Activated T-helper 17 cell treated with anti-CD3 and anti-CD28 coated beads, Interleukin-2, amount 50 U/mL, for 72 hours (primary cell): ENCODE measurements around the gene PEG3. TPM values are rescaled to one million over a fixed set of nuclear protein-coding genes. Genes with fewer than 3 reads are reported as not detected.

Source experiments
- ATAC-seq: fragments of 150-1000 bp; cut with Tn5 transposase; replicated peaks from 2 replicates; pipeline ENCODE4 v1.10.0; 2021; ENCODE audit warnings: mild to moderate bottlenecking, moderate library complexity
- H3K27ac Mint-ChIP-seq: one replicate; pipeline ENCODE4 v1.8.0; 2022; ENCODE audit warnings: mixed read lengths
- H3K27me3 Mint-ChIP-seq: one replicate; pipeline ENCODE4 v1.8.0; 2022; ENCODE audit warnings: mixed read lengths
- H3K36me3 Mint-ChIP-seq: one replicate; pipeline ENCODE4 v1.8.0; 2022; ENCODE audit warnings: low read depth, mild to moderate bottlenecking, mixed read lengths
- H3K4me1 Mint-ChIP-seq: one replicate; pipeline ENCODE4 v1.8.0; 2022; ENCODE audit warnings: mixed read lengths
- H3K4me3 Mint-ChIP-seq: one replicate; pipeline ENCODE4 v1.8.0; 2022; ENCODE audit warnings: mild to moderate bottlenecking, mixed read lengths
- H3K9me3 Mint-ChIP-seq: one replicate; pipeline ENCODE4 v1.8.0; 2022; ENCODE audit warnings: mixed read lengths
- total RNA-seq, 2 donors: library from RNA; stranded (reverse); gene quantifications; one replicate each; pipeline ENCODE4 v1.2.3, GENCODE V29; 2022

The PEG3 gene
- total RNA-seq, 2 donors from 2014 or later, result 0.04 TPM; not detected in 1

DNA sequence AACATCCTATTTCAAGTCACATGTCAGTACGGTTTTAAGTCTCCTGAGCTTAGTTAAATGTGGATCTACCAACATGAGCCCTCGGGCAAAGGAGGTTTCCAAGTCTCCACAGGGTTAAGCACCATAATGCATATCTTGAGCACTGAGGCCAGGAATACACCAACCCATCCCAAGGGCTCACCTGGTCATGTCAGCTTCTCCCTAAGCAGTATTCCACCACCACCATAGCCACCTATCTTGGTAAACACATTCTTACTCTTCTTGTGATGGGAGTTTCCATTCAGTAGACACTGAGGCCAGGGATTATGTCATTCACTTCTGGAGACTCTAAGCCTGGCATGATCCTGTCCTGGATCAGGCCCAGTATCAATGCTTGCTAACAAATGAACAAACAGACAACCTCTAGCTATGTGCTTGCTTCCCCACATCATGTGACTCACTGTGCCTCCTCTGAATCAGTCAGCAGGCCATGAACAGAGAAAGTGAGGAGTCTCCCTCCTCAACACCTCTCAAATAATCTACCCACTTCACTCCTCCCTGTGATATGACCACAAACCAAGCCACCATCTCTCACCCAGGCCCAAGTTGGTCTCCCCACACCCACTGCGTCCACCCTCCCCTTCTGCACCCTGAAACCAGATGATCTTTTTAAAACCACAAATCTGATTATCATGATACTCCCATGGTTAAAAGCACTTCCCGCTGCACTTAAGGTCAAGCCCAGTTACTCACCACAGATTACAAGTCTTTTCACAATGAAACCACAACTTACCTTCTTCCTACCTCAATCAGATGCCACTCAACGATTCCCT is 5.8 kb downstream of the PEG3 start:
- no peak for ATAC-seq
- Mint-ChIP-seq H3K27me3 (peaks cover 7% of the 10 kb centered on the region), H3K9me3 (peaks cover 28% of the 10 kb centered on the region), H3K27ac (no peak overlapping the region), H3K4me1 (no peaks in the 10 kb centered on the region), H3K4me3 (no peak overlapping the region), H3K36me3 (no peaks in the 10 kb centered on the region)

DNA sequence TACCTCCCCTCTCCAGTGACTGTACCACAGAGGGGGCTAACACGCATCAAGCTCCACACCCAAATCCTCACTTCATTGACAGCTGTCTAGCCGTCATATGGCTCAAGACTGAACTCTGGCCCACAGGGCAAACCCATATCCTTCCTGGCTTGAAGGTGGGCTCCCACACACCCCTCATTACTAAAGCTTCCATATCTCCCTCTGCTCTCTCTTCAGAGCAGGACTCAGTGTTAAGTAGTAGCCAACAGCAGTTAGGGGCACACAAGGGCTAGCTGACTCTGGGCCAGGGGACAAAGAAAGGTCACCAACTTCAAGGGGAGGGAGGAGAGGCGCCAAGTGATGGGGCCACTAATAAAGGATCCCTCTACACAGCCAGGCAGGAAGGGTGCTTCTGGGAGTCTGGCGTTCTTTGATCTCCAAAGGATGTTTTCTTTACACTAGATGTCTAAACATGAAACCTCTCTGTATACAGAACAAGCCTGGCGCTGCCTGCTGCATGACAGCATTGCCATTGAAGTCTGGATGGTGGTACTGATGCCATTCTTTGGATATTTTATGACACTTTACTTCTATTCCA is 8.1 kb downstream of the PEG3 start:
- Mint-ChIP-seq H3K4me3 (no peak overlapping the region), H3K27me3 (peaks cover 3% of the 10 kb centered on the region), H3K9me3 (peaks cover 27% of the 10 kb centered on the region), H3K27ac (no peak overlapping the region), H3K36me3 (no peaks in the 10 kb centered on the region), H3K4me1 (no peaks in the 10 kb centered on the region)
- no peak for ATAC-seq

DNA sequence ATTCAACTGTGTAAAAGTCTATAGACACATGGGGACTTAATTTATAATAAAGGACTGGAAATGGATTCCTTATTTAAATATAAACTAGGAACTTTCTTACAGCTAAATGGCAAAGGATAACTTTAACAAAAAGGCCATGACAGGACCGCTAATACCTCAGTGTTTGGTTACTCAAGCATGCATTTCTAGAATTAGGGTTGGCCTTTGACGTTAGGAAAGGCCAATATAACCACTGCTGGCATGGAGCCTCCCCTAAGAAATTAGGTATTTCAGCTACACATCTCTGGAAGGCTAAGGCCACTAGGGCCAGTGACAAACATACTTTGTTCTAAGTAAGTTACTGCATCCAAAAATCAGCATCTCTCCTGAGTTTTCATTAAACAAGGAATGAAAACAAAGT is 9.3 kb downstream of the PEG3 start:
- Mint-ChIP-seq H3K9me3 (peaks cover 27% of the 10 kb centered on the region), H3K27me3 (no peaks in the 10 kb centered on the region), H3K36me3 (no peaks in the 10 kb centered on the region), H3K4me3 (no peak overlapping the region), H3K4me1 (no peaks in the 10 kb centered on the region), H3K27ac (no peak overlapping the region)
- no peak for ATAC-seq

DNA sequence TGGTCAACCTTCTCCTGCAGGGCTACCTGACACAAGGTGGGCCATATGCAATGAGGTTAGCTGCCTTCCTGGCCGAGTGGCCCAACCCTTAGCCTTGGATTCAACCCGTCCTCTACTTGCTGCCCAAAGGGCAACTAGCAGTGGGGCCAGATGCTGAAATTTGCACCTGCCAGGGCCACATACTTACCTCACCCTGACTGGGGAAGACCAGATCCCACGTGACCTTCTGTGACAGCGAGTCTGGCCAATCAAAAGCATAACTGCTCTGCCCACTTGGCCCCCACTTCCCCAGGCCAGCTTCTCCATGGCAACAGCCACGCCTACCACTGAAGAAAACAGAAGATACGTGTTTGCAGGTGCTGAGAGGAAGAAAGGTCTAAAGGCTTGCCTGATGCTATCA is 10.9 kb downstream of the PEG3 start:
- H3K36me3 Mint-ChIP-seq, result no peaks in the 10 kb centered on the region

DNA sequence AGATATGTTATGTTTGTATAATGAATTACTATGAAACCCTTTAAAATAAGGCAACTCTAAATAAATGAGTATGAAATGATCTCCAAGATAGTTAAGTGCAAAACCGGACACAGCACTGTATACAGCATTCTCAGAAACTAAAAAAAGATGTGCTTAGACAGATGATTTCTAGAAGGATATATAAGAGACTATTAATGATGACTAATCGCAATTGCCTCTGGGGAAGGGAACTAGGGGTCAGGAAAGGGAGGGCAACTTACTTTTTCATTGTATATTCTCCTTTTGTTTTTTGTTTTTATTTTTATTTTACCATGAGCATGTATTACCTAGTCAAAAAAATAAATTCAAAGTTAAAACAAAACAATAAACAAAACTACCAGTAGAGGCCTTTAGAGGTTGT is 12.8 kb downstream of the PEG3 start:
- Mint-ChIP-seq H3K36me3 (no peaks in the 10 kb centered on the region), H3K27me3 (no peaks in the 10 kb centered on the region), H3K27ac (no peak overlapping the region), H3K4me1 (no peaks in the 10 kb centered on the region), H3K4me3 (no peak overlapping the region), H3K9me3 (peaks cover 19% of the 10 kb centered on the region)
- no peak for ATAC-seq

More for the DNA sequence above, 10.9 kb downstream of the PEG3 start:
- no peaks in the 10 kb centered on the region for H3K4me1 Mint-ChIP-seq
- H3K9me3 Mint-ChIP-seq, result peaks cover 24% of the 10 kb centered on the region
- ATAC-seq, result no peak
- H3K27ac Mint-ChIP-seq, result no peak overlapping the region
- H3K4me3 Mint-ChIP-seq, result no peak overlapping the region
- H3K27me3 Mint-ChIP-seq, result no peaks in the 10 kb centered on the region

DNA sequence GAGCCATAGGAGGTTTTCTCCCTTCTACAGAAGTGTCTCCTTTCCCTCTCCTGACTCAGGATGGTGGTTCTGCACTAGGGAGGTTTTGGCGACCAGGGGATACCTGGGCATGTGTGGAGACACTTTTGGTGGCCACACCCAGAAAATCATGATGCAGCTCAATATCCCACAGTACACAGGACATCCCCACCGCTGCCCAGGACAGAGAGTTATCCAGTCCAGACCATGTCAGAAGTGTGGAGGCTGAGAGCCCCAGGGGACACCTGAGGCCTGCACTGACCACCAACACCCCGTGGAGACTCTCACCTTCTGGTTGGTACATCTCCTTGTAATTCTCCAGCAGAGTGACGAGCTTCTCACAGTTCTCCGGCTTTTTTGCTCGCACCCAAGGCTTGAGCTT is 16.6 kb downstream of the PEG3 start:
- peaks cover 37% of the 10 kb centered on the region for H3K9me3 Mint-ChIP-seq
- no peak overlapping the region for H3K4me3 Mint-ChIP-seq

DNA sequence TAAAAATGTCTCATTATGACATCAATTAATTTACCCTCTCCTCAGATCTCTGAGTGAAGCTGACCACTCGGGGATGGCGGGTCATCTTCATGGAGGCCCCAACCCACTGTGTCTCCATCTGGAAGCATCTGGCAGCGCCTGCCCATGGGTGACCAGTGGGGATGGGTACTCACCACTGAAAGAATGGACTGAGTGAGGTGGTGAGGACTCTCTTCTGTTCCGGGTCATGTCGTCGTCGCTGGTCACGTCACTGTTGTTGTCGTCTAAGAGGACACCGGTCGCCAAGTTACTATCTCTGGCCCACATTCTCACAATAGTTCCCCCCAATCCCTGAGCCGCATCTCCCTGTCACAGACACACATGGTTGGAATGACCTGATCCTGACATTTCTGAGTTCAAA is 17.1 kb downstream of the PEG3 start:
- Mint-ChIP-seq H3K36me3 (no peaks in the 10 kb centered on the region), H3K9me3 (peaks cover 40% of the 10 kb centered on the region), H3K4me3 (no peak overlapping the region), H3K27me3 (no peaks in the 10 kb centered on the region), H3K27ac (no peak overlapping the region), H3K4me1 (no peaks in the 10 kb centered on the region)
- no peak for ATAC-seq

More for the DNA sequence above, 16.6 kb downstream of the PEG3 start:
- no peak for ATAC-seq
- no peaks in the 10 kb centered on the region for H3K27me3 Mint-ChIP-seq
- no peak overlapping the region for H3K27ac Mint-ChIP-seq
- H3K4me1 Mint-ChIP-seq, result no peaks in the 10 kb centered on the region
- H3K36me3 Mint-ChIP-seq, result no peaks in the 10 kb centered on the region

DNA sequence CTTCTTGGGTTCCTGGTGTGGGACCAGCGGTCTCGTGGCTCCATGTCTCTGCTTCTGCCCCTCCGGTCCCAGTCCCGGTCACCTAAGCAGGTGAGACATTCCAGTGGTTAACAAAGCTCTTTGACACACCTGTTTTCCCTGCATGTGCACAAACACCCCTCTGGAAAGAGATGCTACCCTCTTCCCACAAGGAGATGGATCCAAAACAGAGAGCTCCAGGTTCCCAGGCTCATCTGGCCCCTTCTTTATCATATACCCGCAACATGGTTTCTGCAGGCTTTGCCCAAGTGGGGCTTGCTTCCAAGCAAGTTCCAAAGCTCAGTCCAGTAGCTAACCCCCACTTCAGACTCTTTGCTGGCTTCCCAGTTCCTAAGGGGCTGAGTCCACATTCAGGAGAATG is 17.8 kb downstream of the PEG3 start:
- ATAC-seq, result no peak
- H3K27ac Mint-ChIP-seq, result no peak overlapping the region
- peaks cover 41% of the 10 kb centered on the region for H3K9me3 Mint-ChIP-seq
- H3K36me3 Mint-ChIP-seq, result no peaks in the 10 kb centered on the region
- H3K4me1 Mint-ChIP-seq, result no peaks in the 10 kb centered on the region
- H3K4me3 Mint-ChIP-seq, result no peak overlapping the region
- H3K27me3 Mint-ChIP-seq, result no peaks in the 10 kb centered on the region

DNA sequence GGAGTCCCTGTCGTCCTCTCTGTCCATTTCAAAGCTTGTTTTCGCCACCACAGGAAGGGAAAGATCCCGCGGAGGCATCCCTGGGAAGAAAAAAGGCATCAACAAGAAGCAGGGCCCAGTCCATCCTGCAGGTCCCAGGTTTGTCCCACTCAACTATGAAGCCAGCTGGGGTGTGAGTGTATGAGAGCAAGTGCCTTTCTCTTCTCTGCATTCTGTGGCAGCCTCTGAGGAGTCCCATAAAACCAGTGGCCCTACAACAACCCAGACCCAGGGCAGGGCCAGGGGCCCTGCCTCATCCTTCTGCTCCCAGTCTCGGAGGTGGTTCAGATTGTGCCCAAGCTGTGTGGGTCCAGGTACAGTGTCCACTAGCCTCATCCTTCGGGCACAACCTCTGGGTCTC is 18.9 kb downstream of the PEG3 start:
- no peak for ATAC-seq
- peaks cover 49% of the 10 kb centered on the region for H3K9me3 Mint-ChIP-seq
- no peak overlapping the region for H3K4me3 Mint-ChIP-seq
- H3K4me1 Mint-ChIP-seq, result no peaks in the 10 kb centered on the region
- no peak overlapping the region for H3K27ac Mint-ChIP-seq
- H3K36me3 Mint-ChIP-seq, result no peaks in the 10 kb centered on the region
- H3K27me3 Mint-ChIP-seq, result no peaks in the 10 kb centered on the region

DNA sequence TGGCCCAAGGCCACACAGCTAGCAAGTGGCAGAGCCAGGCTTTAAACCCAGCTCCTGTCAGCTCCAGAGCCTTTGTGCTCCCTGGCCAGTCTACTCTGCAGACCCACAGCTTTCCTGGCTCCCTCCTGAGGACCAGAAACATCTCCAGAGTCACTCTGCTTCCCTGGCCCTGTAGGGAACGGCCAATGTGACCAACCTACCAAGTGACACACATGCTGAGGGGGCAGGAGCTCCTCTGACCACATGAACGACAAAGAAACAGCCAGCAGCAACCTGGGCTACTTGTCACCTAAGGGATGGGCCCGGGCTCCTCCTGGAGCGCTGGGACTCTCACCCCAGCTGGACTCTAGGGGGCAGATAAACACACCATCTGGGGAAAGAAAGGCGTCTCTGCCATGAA is 19.3 kb downstream of the PEG3 start:
- ATAC-seq, result no peak
- Mint-ChIP-seq H3K4me3 (no peak overlapping the region), H3K27ac (no peak overlapping the region), H3K9me3 (peaks cover 49% of the 10 kb centered on the region), H3K27me3 (no peaks in the 10 kb centered on the region), H3K4me1 (no peaks in the 10 kb centered on the region), H3K36me3 (no peaks in the 10 kb centered on the region)

DNA sequence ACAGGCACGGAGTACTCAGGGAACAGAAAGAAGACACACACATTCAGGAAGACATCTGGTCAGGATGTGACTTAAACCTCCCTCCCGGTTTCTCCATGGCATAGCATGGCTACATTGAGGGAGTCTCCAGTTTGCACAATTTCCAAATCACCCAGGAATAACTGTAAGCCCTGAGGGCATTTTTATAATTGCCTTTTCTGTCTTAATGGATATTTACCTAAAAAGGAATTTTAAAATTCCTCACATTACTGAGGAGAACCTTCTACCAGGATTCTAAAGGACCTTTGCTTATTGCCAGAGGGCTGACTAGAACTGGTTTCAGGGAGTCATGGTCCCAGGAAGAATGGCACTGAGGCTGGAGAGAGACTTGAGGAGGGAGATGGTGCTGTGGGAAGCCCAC is 21.4 kb downstream of the PEG3 start:
- Mint-ChIP-seq H3K9me3 (peaks cover 44% of the 10 kb centered on the region), H3K36me3 (no peaks in the 10 kb centered on the region), H3K27me3 (no peaks in the 10 kb centered on the region), H3K4me1 (no peaks in the 10 kb centered on the region), H3K4me3 (no peak overlapping the region), H3K27ac (no peak overlapping the region)
- no peak for ATAC-seq

DNA sequence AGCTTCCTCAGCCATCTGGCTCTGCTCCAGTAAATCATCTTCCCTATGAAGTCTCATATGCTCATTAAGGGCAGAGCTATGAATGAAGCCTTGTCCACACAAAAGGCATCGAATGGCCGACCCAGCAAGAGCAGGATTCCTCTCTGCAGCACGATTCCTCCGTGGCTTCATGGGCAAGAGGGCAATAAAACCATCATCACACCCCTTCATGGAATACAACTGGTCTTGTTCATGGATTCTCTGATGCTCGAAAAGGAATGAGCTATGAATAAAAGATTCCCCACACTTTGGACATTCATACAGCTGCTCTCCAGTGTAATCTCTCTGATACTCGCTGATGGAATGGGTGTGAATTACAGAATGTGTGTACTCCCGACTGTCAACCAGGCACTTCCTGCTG is 25.9 kb downstream of the PEG3 start:
- Mint-ChIP-seq H3K4me1 (no peaks in the 10 kb centered on the region), H3K9me3 (peaks cover 38% of the 10 kb centered on the region), H3K36me3 (no peaks in the 10 kb centered on the region), H3K27me3 (no peaks in the 10 kb centered on the region), H3K4me3 (no peak overlapping the region), H3K27ac (no peak overlapping the region)
- no peak for ATAC-seq

DNA sequence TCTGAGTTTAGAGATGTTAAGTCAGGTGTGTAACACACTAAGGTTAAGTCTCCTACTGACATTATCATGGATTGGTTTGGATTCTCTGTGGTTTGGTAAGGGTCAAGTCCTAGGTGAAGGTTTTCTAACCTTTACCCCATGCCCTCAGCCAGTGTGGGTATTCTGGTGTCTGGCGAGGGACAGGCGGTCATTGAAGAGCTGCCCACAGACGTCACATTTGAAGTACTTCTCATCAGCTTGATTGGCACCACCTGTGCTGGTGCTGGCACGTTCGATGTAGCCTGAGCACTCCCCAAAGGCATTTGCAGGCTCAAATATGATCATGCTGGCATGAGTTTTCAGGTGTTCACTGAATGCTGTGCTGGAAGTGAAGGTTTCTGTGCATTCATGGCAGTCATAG is 27.0 kb downstream of the PEG3 start:
- H3K36me3 Mint-ChIP-seq, result no peaks in the 10 kb centered on the region
- no peaks in the 10 kb centered on the region for H3K4me1 Mint-ChIP-seq
- H3K27ac Mint-ChIP-seq, result no peak overlapping the region
- ATAC-seq, result no peak
- H3K27me3 Mint-ChIP-seq, result no peaks in the 10 kb centered on the region
- no peak overlapping the region for H3K4me3 Mint-ChIP-seq
- H3K9me3 Mint-ChIP-seq, result peaks cover 28% of the 10 kb centered on the region

DNA sequence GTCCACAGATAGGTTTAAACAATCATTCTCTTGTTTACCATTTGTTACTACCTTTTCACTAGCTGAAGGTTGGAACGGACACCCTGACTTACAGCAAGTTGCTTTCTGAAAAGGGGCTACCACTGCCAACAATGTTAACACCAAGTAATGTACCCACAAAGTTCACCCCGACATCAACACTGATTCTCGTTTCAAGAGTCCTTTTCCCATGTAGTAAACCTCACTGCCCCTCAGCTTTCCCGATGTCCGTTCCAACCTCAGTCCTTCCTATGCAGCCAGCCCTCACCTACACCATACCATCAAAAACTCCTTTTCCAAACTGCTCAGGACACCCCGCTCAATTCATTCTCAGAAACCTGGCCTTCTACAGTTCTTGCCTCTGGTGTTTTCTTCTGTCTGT is 29.0 kb downstream of the PEG3 start:
- Mint-ChIP-seq H3K9me3 (peaks cover 14% of the 10 kb centered on the region), H3K27me3 (no peaks in the 10 kb centered on the region), H3K4me3 (no peak overlapping the region), H3K4me1 (no peaks in the 10 kb centered on the region), H3K36me3 (no peaks in the 10 kb centered on the region), H3K27ac (no peak overlapping the region)
- ATAC-seq, result no peak

DNA sequence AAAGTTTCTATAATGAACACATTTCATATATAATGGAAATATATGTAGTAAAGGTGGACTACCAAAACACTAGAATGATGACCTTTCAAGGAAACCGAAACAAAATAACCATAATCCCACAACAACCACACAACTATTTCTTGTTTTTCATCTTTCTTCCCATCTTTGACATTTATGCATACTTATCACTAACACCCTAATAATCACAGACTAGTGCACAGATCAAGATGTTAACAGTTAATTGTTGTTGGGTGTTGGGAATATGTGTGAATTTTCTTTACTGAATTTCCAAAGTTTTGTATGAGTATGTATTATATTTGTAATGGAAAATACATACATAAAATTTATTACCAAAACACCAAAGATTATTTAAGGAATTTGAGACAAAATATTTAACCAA is 30.3 kb downstream of the PEG3 start:
- peaks cover 18% of the 10 kb centered on the region for H3K9me3 Mint-ChIP-seq
- H3K27ac Mint-ChIP-seq, result no peak overlapping the region
- H3K4me3 Mint-ChIP-seq, result no peak overlapping the region
- no peaks in the 10 kb centered on the region for H3K27me3 Mint-ChIP-seq
- no peak for ATAC-seq
- H3K36me3 Mint-ChIP-seq, result no peaks in the 10 kb centered on the region
- no peaks in the 10 kb centered on the region for H3K4me1 Mint-ChIP-seq
